ENCODE results near the gene RGS6.

GRCh38 chr14:71956920-71957563 lies 24.8 kb downstream of the RGS6 start:
- TF ChIP-seq POLR2AphosphoS5 (IDR thresholded peaks at IDR 0.05; ENCODE audit: low read depth, low read length) (no peak), POLR2A (IDR thresholded peaks at IDR 0.05; ENCODE audit: low read depth, low read length) (no peak), TAF1 (IDR thresholded peaks at IDR 0.05; ENCODE audit: borderline replicate concordance, low read depth, low read length) (no peak)

Measured in GM12892 (cell line).